ENCODE results near the gene MRPL42. TPM values are rescaled to one million over a fixed set of nuclear protein-coding genes. Genes with fewer than 3 reads are reported as not detected.
A peak's percentile ranks its signal among the peaks of the same experiment; 100 is the strongest.

Gene MRPL42
- total and polyA plus RNA-seq, 2 experiments from 2014 or later, result 41.5 to 92.5 TPM

- H3K4me3 ChIP-seq, result peak overlapping the region; percentile 89
- no peaks in the 10 kb centered on the region for H3K9me3 ChIP-seq (ENCODE audit: low read depth)
- no peaks in the 10 kb centered on the region for H3K36me3 ChIP-seq
- peak in 1 of 2 donors; percentile 12 for DNase-seq (ENCODE audit: low read depth in 1 of 2, low spot score in 1 of 2)
- peaks cover 7% of the 10 kb centered on the region for H3K4me1 ChIP-seq (ENCODE audit: low read depth)
- TF ChIP-seq, protein P1, sequence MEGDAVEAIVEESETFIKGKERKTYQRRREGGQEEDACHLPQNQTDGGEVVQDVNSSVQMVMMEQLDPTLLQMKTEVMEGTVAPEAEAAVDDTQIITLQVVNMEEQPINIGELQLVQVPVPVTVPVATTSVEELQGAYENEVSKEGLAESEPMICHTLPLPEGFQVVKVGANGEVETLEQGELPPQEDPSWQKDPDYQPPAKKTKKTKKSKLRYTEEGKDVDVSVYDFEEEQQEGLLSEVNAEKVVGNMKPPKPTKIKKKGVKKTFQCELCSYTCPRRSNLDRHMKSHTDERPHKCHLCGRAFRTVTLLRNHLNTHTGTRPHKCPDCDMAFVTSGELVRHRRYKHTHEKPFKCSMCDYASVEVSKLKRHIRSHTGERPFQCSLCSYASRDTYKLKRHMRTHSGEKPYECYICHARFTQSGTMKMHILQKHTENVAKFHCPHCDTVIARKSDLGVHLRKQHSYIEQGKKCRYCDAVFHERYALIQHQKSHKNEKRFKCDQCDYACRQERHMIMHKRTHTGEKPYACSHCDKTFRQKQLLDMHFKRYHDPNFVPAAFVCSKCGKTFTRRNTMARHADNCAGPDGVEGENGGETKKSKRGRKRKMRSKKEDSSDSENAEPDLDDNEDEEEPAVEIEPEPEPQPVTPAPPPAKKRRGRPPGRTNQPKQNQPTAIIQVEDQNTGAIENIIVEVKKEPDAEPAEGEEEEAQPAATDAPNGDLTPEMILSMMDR (IDR thresholded peaks at IDR 0.05; ENCODE audit: low read depth, low read length), result no peak
- H3K27me3 ChIP-seq, result peaks cover 8% of the 10 kb centered on the region
- H3K27ac ChIP-seq, result peak overlapping the region; percentile 91
Measured at GRCh38 chr12:93442411-93443340, 24.6 kb upstream of the MRPL42 start.

- DNase-seq (ENCODE audit: low read depth in 1 of 2, low spot score in 1 of 2), result no peak
- no peak overlapping the region for H3K27ac ChIP-seq
- H3K36me3 ChIP-seq, result no peaks in the 10 kb centered on the region
- peaks cover 8% of the 10 kb centered on the region for H3K27me3 ChIP-seq
- TF ChIP-seq, protein P1 (IDR thresholded peaks at IDR 0.05; ENCODE audit: low read depth, low read length), result no peak
- peaks cover 8% of the 10 kb centered on the region for H3K4me1 ChIP-seq (ENCODE audit: low read depth)
- H3K4me3 ChIP-seq, result no peak overlapping the region
- H3K9me3 ChIP-seq (ENCODE audit: low read depth), result no peaks in the 10 kb centered on the region
Measured at GRCh38 chr12:93443576-93443975, 23.7 kb upstream of the MRPL42 start.

GRCh38 chr12:93447555-93448290, 19.6 kb upstream of the MRPL42 start:
- no peak for DNase-seq (ENCODE audit: low read depth in 1 of 2, low spot score in 1 of 2)

GRCh38 chr12:93448796-93449195, 18.5 kb upstream of the MRPL42 start:
- Histone ChIP-seq H3K27me3 (peaks cover 20% of the 10 kb centered on the region), H3K9me3 (ENCODE audit: low read depth) (no peaks in the 10 kb centered on the region), H3K27ac (no peak overlapping the region), H3K4me3 (no peak overlapping the region), H3K36me3 (no peaks in the 10 kb centered on the region), H3K4me1 (ENCODE audit: low read depth) (peaks cover 5% of the 10 kb centered on the region)
- no peak for DNase-seq (ENCODE audit: low read depth in 1 of 2, low spot score in 1 of 2)
- TF ChIP-seq, protein P1 (IDR thresholded peaks at IDR 0.05; ENCODE audit: low read depth, low read length), result no peak

More at GRCh38 chr12:93447555-93448290, 19.6 kb upstream of the MRPL42 start:
- Histone ChIP-seq H3K4me3 (no peak overlapping the region), H3K4me1 (ENCODE audit: low read depth) (peaks cover 6% of the 10 kb centered on the region), H3K36me3 (no peaks in the 10 kb centered on the region), H3K9me3 (ENCODE audit: low read depth) (no peaks in the 10 kb centered on the region), H3K27me3 (peaks cover 15% of the 10 kb centered on the region), H3K27ac (peak overlapping the region; percentile 0)
- TF ChIP-seq, protein P1 (IDR thresholded peaks at IDR 0.05; ENCODE audit: low read depth, low read length), result no peak

GRCh38 chr12:93449277-93449676, 18.0 kb upstream of the MRPL42 start:
- H3K36me3 ChIP-seq, result no peaks in the 10 kb centered on the region
- no peak overlapping the region for H3K4me3 ChIP-seq
- H3K27me3 ChIP-seq, result peaks cover 25% of the 10 kb centered on the region
- DNase-seq (ENCODE audit: low read depth in 1 of 2, low spot score in 1 of 2), result no peak
- TF ChIP-seq, protein P1 (IDR thresholded peaks at IDR 0.05; ENCODE audit: low read depth, low read length), result no peak
- no peaks in the 10 kb centered on the region for H3K9me3 ChIP-seq (ENCODE audit: low read depth)
- peaks cover 5% of the 10 kb centered on the region for H3K4me1 ChIP-seq (ENCODE audit: low read depth)
- H3K27ac ChIP-seq, result no peak overlapping the region
